ENCODE data around the gene SNAPC2.

GRCh38 chr19:7898967-7899366, 21.2 kb upstream of the SNAPC2 start:
- TF ChIP-seq CTCF (IDR thresholded peaks at IDR 0.05) (no peak), POLR2A (IDR thresholded peaks at IDR 0.05) (no peak)

Data from Peyer's patch (tissue), 4 donors.